SK-N-SH (cell line): ENCODE results near the gene TGFBR3L. TPM values are rescaled to one million over a fixed set of nuclear protein-coding genes. Genes with fewer than 3 reads are reported as not detected.

Experiments used
- CTCF ChIA-PET: fragments of 300-600, 350-600 bp; formaldehyde crosslinking; extraction: SDS; loops from one replicate; lab custom pipeline; 2021; lab: Yijun Ruan, JAX
- POLR2A ChIA-PET: fragments of 350-600 bp; sonication (Branson Sonifier 250); formaldehyde crosslinking; extraction: SDS; loops from one replicate; lab custom pipeline; 2020; ENCODE audit warnings: antibody characterized with exemption, inconsistent platforms; lab: Yijun Ruan, JAX
- DNase-seq: peaks from one replicate; pipeline ENCODE4 v3.0.0; 2012
- H2AFZ ChIP-seq: fragments of 200-600 bp; sonication (generic); 2 replicates; pipeline ENCODE4 v1.8.1; 2016; ENCODE audit warnings: antibody characterized with exemption, mild to moderate bottlenecking, low read depth
- H3F3A ChIP-seq: fragments of 200-600 bp; sonication (generic); replicated peaks from 2 replicates; pipeline ENCODE3; 2016; ENCODE audit warnings: antibody characterized with exemption, mild to moderate bottlenecking; ENCODE audit not compliant: insufficient read depth
- H3K27ac ChIP-seq, 2 experiments: fragments of 200-500 bp in 1 of 2; fragments of 200-600 bp in 1 of 2; sonication (Bioruptor generic) in 1 of 2; sonication (generic), shearing (Covaris generic) in 1 of 2; 2 replicates each; pipeline versions ENCODE4 v1.5.1 to v1.6.1; 2014 to 2016; ENCODE audit warnings: low read depth in 2 of 2, inconsistent platforms in 1 of 2, low read length in 1 of 2, mild to moderate bottlenecking in 1 of 2, mixed read lengths in 1 of 2
- H3K27me3 ChIP-seq: fragments of 200-600 bp; sonication (generic), shearing (Covaris generic); 2 replicates; pipeline ENCODE4 v1.6.1; 2016; ENCODE audit warnings: mixed run types; ENCODE audit not compliant: insufficient read depth
- H3K36me3 ChIP-seq, 2 experiments: fragments of 200-500 bp in 1 of 2; fragments of 200-600 bp in 1 of 2; sonication (Bioruptor generic) in 1 of 2; sonication (generic) in 1 of 2; replicated peaks in 1 of 2; 2 replicates each; pipeline versions ENCODE3 to v1.5.1; 2014 to 2016; ENCODE audit warnings: low read length in 1 of 2, mild to moderate bottlenecking in 1 of 2; ENCODE audit not compliant: insufficient read depth in 2 of 2, control insufficient read depth in 1 of 2
- H3K4me1 ChIP-seq, 2 experiments: fragments of 200-500 bp in 1 of 2; fragments of 200-600 bp in 1 of 2; sonication (Bioruptor generic) in 1 of 2; sonication (generic), shearing (Covaris generic) in 1 of 2; 2 replicates each; pipeline versions ENCODE4 v1.5.1 to v1.6.1; 2014 to 2016; ENCODE audit warnings: low read depth in 1 of 2, low read length in 1 of 2, mixed run types in 1 of 2; ENCODE audit not compliant: insufficient read depth in 2 of 2, control insufficient read depth in 1 of 2
- H3K4me2 ChIP-seq: fragments of 200-600 bp; sonication (generic), shearing (Covaris generic); 2 replicates; pipeline ENCODE4 v1.6.1; 2017; ENCODE audit warnings: mixed run types
- H3K4me3 ChIP-seq, 2 experiments: fragments of 200-500 bp in 1 of 2; fragments of 200-600 bp in 1 of 2; sonication (Bioruptor generic) in 1 of 2; sonication (generic), shearing (Covaris generic) in 1 of 2; 2 replicates each; pipeline versions ENCODE4 v1.5.1 to v1.8.1; 2014 to 2016; ENCODE audit warnings: low read depth in 2 of 2, inconsistent platforms in 1 of 2, low read length in 1 of 2, mild to moderate bottlenecking in 1 of 2, mixed read lengths in 1 of 2, moderate library complexity in 1 of 2
- H3K79me2 ChIP-seq: fragments of 200-600 bp; sonication (generic); 2 replicates; pipeline ENCODE4 v1.8.1; 2017; ENCODE audit warnings: mild to moderate bottlenecking; ENCODE audit not compliant: insufficient read depth
- H3K9ac ChIP-seq: fragments of 200-600 bp; sonication (generic); 2 replicates; pipeline ENCODE4 v1.6.1; 2017; ENCODE audit warnings: mixed run types
- H3K9me2 ChIP-seq: fragments of 200-600 bp; sonication (generic); 2 replicates; pipeline ENCODE4 v1.6.1; 2017; ENCODE audit warnings: mixed run types
- H3K9me3 ChIP-seq: fragments of 200-600 bp; sonication (generic); 2 replicates; pipeline ENCODE4 v1.6.1; 2017; ENCODE audit warnings: mixed run types, mild to moderate bottlenecking, moderate library complexity
- H4K20me1 ChIP-seq: fragments of 200-600 bp; sonication (generic); 2 replicates; pipeline ENCODE4 v1.6.1; 2017; ENCODE audit warnings: mild to moderate bottlenecking, mixed run types; ENCODE audit not compliant: insufficient read depth
- ELF1 ChIP-seq: IDR thresholded peaks from 2 replicates; pipeline ENCODE4 v1.4.0; 2012
- FOSL2 ChIP-seq: IDR thresholded peaks from 2 replicates; pipeline ENCODE4 v1.4.0; 2012; ENCODE audit warnings: low read depth, mild to moderate bottlenecking, moderate library complexity, borderline replicate concordance
- MXI1 ChIP-seq: IDR thresholded peaks from 2 replicates; pipeline ENCODE4 v1.6.1; 2012; ENCODE audit warnings: mild to moderate bottlenecking, low read depth, low read length, improper control_type of control experiment
- RCOR1 ChIP-seq: fragments of 150-350 bp; IDR thresholded peaks from 2 replicates; pipeline ENCODE4 v1.6.1; 2017; ENCODE audit warnings: antibody characterized with exemption, low read length
- SIN3A ChIP-seq: IDR thresholded peaks from 2 replicates; pipeline ENCODE4 v1.6.1; 2012; ENCODE audit warnings: low read depth, mild to moderate bottlenecking, low read length, moderate library complexity, borderline replicate concordance
- TAF1 ChIP-seq: IDR thresholded peaks from 2 replicates; pipeline ENCODE4 v1.6.1; 2012; ENCODE audit warnings: low read depth, mild to moderate bottlenecking, low read length, moderate library complexity, borderline replicate concordance
- TCF12 ChIP-seq: IDR thresholded peaks from 2 replicates; pipeline ENCODE4 v1.4.0; 2012
- TEAD4 ChIP-seq: IDR thresholded peaks from 2 replicates; pipeline ENCODE4 v1.4.0; 2012; ENCODE audit warnings: mild to moderate bottlenecking, borderline replicate concordance; ENCODE audit not compliant: insufficient read depth
- USF2 ChIP-seq: fragments of 150-350 bp; IDR thresholded peaks from 2 replicates; pipeline ENCODE4 v1.6.1; 2017; ENCODE audit warnings: antibody characterized with exemption, low read length, low read depth, borderline replicate concordance
- WGBS: methylation state at CpG from one replicate; pipeline ENCODE4 v1.1.6; 2017; ENCODE audit warnings: low lambda C conversion rate; 5-methylcytosine and 5-hydroxymethylcytosine counted together
- polyA plus RNA-seq, 3 experiments: library from polyadenylated mRNA; depleted of rRNA; stranded (reverse); fragments of >200 nt; gene quantifications; 2 replicates each; pipeline ENCODE4 v1.2.3, GENCODE V29; 2012
- TF ChIP-seq, protein P1 (sequence below): IDR thresholded peaks from 2 replicates; pipeline ENCODE4 v1.4.0; 2012; ENCODE audit warnings: low read depth

Gene TGFBR3L
- polyA plus RNA-seq, 1 of the 3 experiments (the other 2 are of a cell fraction) = 0.87 TPM

DNA sequence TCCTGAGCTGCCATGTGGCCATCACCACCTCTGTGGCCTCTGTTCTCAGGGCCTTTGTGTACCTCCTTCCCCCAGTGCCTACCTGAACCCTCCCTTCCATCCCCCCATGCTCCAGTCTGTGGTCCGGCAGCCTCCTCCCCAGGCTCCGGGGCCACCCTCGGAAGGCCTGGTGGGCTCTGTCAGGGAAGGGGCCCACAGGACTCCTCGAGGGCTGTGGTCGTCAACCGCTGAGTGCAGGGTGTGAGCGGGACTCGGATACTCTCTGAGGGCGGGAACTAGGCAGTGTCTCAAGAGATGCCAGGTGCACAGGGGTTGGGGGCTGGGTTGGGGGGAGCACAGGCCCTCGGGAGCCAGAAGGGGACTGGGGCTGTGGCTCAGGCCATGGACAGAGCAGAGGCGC, 7.1 kb upstream of the TGFBR3L start:
- Histone ChIP-seq H3K36me3 (peaks cover 3 to 29% of the 10 kb centered on the region in 2 experiments), H3K79me2 (peaks cover 43% of the 10 kb centered on the region), H3F3A (no peaks in the 10 kb centered on the region), H3K4me2 (no peak overlapping the region), H3K9me3 (no peaks in the 10 kb centered on the region), H3K4me3 (no peak overlapping the region), H3K27me3 (no peaks in the 10 kb centered on the region), H3K27ac (no peak overlapping the region), H3K9me2 (no peaks in the 10 kb centered on the region), H4K20me1 (peaks cover 36% of the 10 kb centered on the region), H2AFZ (no peak overlapping the region), H3K4me1 (peaks cover 0 to 17% of the 10 kb centered on the region in 2 experiments; a peak in 2 of 4 replicates), H3K9ac (no peak overlapping the region)
- 94% methylated on average over 11 of the region's 11 CpGs for WGBS
- ChIA-PET POLR2A (interaction anchor here (1.3 kb wide), 1 partner anchor 9 kb away, joined by 5 read pairs; no protein-coding TSS in a partner anchor), CTCF (interaction anchor here (0.8 to 1.7 kb wide), 2 partner anchors 10 to 16 kb away, joined by 4 read pairs; no protein-coding TSS in a partner anchor)
- no peak for DNase-seq
- no peak for TF ChIP-seq RCOR1
- no peak for TF ChIP-seq TAF1
- no peak for TF ChIP-seq ELF1
- TF ChIP-seq FOSL2 = no peak
- no peak for TF ChIP-seq MXI1
- TF ChIP-seq TCF12 = no peak
- TF ChIP-seq SIN3A = no peak
- no peak for TF ChIP-seq USF2

DNA sequence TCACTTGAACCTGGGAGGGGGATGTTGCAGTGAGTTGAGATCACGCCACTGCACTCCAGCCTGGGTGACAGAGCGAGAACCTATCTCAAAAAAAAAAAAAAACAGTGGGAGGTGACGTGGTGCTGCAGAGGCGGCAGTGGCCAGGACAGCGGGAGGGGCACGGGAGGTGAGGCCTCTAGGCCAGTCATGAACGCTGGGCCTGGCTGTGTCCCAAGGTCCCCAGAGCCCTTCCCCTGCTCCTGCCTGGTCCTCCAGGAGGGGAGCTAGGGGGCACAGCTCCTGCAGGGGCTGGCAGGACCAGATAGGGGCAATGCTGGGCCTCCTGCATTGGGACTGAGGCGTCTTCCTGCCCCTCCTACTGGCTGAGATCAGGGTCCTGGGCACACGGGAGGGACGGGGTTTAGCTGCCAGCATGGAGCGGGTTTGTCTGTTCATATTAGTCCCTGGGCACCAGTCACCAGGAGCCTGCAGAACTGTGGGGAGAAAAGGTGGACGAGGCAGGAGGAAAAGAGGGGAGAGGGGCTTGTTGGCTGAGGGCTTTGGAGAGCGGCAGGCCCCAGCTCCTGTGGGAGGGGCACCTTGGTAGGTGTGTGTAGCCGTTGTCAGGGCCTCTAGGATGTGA, 6.4 kb upstream of the TGFBR3L start:
- CTCF ChIA-PET = interaction anchor here (0.8 to 1.7 kb wide), 4 partner anchors 10 to 55 kb away, joined by 3 to 5 read pairs (median 4); partner anchors contain the start of gene LRRC8E
- no peak overlapping the region for H3K4me2 ChIP-seq
- TF ChIP-seq TEAD4 (no peak), TCF12 (no peak)
- TF ChIP-seq, protein P1, sequence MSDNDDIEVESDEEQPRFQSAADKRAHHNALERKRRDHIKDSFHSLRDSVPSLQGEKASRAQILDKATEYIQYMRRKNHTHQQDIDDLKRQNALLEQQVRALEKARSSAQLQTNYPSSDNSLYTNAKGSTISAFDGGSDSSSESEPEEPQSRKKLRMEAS = no peak
- TF ChIP-seq, all 33 proteins: peak for 0
- no peak overlapping the region for H3K9ac ChIP-seq
- peaks cover 0 to 12% of the 10 kb centered on the region in 2 experiments; a peak in 2 of 4 replicates for H3K4me1 ChIP-seq
- H3F3A ChIP-seq = no peaks in the 10 kb centered on the region
- peaks cover 3 to 35% of the 10 kb centered on the region in 2 experiments for H3K36me3 ChIP-seq
- no peak for DNase-seq
- H3K4me3 ChIP-seq = no peak overlapping the region
- no peaks in the 10 kb centered on the region for H3K27me3 ChIP-seq
- H2AFZ ChIP-seq = no peak overlapping the region
- no peaks in the 10 kb centered on the region for H3K9me3 ChIP-seq
- WGBS = 96% methylated on average over 12 of the region's 14 CpGs
- peaks cover 43% of the 10 kb centered on the region for H3K79me2 ChIP-seq
- no peaks in the 10 kb centered on the region for H3K9me2 ChIP-seq
- no peak overlapping the region; a peak in 1 of 4 replicates for H3K27ac ChIP-seq
- POLR2A ChIA-PET = interaction anchor here (1.3 kb wide), 1 partner anchor 9 kb away, joined by 5 read pairs; no protein-coding TSS in a partner anchor
- H4K20me1 ChIP-seq = peaks cover 36% of the 10 kb centered on the region
